NCI-H526 treated with DMSO at 0.1 percent for 48 hours (cell line): Measurements from ENCODE around the gene TTLL5.

Experiments used
- DNase-seq: peaks from one replicate; lab custom pipeline; 2025; lab: John Stamatoyannopoulos, UW

The TTLL5 gene

GRCh38 chr14:75804570-75805275 is 143.7 kb downstream of the TTLL5 start:
- DNase-seq = no peak

- no peak for DNase-seq
Observed at GRCh38 chr14:75805646-75806045, 144.6 kb downstream of the TTLL5 start.

GRCh38 chr14:75806352-75806832 is 145.3 kb downstream of the TTLL5 start:
- no peak for DNase-seq

GRCh38 chr14:75807667-75808360 is 146.8 kb downstream of the TTLL5 start:
- DNase-seq = no peak

GRCh38 chr14:75811136-75811829 is 150.2 kb downstream of the TTLL5 start:
- DNase-seq = no peak

GRCh38 chr14:75811872-75812499 is 150.9 kb downstream of the TTLL5 start:
- DNase-seq = no peak

- DNase-seq = no peak
Observed at GRCh38 chr14:75812622-75813021, 151.6 kb downstream of the TTLL5 start.

- no peak for DNase-seq
Observed at GRCh38 chr14:75820761-75821160, 159.7 kb downstream of the TTLL5 start.

- DNase-seq = no peak
Observed at GRCh38 chr14:75821831-75822521, 160.9 kb downstream of the TTLL5 start.

GRCh38 chr14:75822522-75823141 is 161.6 kb downstream of the TTLL5 start:
- DNase-seq = no peak

GRCh38 chr14:75823334-75823733 is 162.3 kb downstream of the TTLL5 start:
- DNase-seq = no peak

GRCh38 chr14:75824318-75824717 is 163.3 kb downstream of the TTLL5 start:
- DNase-seq = no peak

GRCh38 chr14:75825147-75825592 is 164.1 kb downstream of the TTLL5 start:
- DNase-seq = no peak

- DNase-seq = no peak
Observed at GRCh38 chr14:75826599-75826998, 165.6 kb downstream of the TTLL5 start.

GRCh38 chr14:75827331-75827730 is 166.3 kb downstream of the TTLL5 start:
- no peak for DNase-seq

GRCh38 chr14:75829316-75829715 is 168.3 kb downstream of the TTLL5 start:
- DNase-seq = no peak

GRCh38 chr14:75831455-75831854 is 170.4 kb downstream of the TTLL5 start:
- no peak for DNase-seq

GRCh38 chr14:75831952-75832351 is 170.9 kb downstream of the TTLL5 start:
- DNase-seq = no peak

- DNase-seq = no peak
Observed at GRCh38 chr14:75832621-75833297, 171.7 kb downstream of the TTLL5 start.

- DNase-seq = no peak
Observed at GRCh38 chr14:75833326-75834020, 172.4 kb downstream of the TTLL5 start.
